ENCODE results near the gene PRDM16.

Gene PRDM16

GRCh38 chr1:3472906-3473305 is 403.9 kb downstream of the PRDM16 start:
- no peak for DNase-seq

- DNase-seq, result no peak
These were observed 404.4 kb downstream of the PRDM16 start for GRCh38 chr1:3473381-3473844.

- DNase-seq, result no peak
These were observed 405.0 kb downstream of the PRDM16 start for GRCh38 chr1:3474016-3474415.

- DNase-seq, result no peak
These were observed 405.4 kb downstream of the PRDM16 start for GRCh38 chr1:3474421-3474820.

- no peak for DNase-seq
These were observed 407.0 kb downstream of the PRDM16 start for GRCh38 chr1:3475839-3476573.

GRCh38 chr1:3476666-3477065 is 407.7 kb downstream of the PRDM16 start:
- DNase-seq, result no peak

- DNase-seq, result no peak
These were observed 408.4 kb downstream of the PRDM16 start for GRCh38 chr1:3477241-3477995.

GRCh38 chr1:3478187-3478586 is 409.2 kb downstream of the PRDM16 start:
- DNase-seq, result no peak

- no peak for DNase-seq
These were observed 410.7 kb downstream of the PRDM16 start for GRCh38 chr1:3479511-3480368.

- no peak for DNase-seq
These were observed 411.3 kb downstream of the PRDM16 start for GRCh38 chr1:3480369-3480719.

- DNase-seq, result no peak
These were observed 412.0 kb downstream of the PRDM16 start for GRCh38 chr1:3481046-3481445.

GRCh38 chr1:3481836-3482375 is 412.9 kb downstream of the PRDM16 start:
- no peak for DNase-seq

- DNase-seq, result no peak
These were observed 413.4 kb downstream of the PRDM16 start for GRCh38 chr1:3482378-3482849.

GRCh38 chr1:3483380-3483779 is 414.4 kb downstream of the PRDM16 start:
- no peak for DNase-seq

GRCh38 chr1:3483801-3484444 is 414.9 kb downstream of the PRDM16 start:
- DNase-seq, result peak in 1 of 2 experiments; percentile 61

- no peak for DNase-seq
These were observed 416.0 kb downstream of the PRDM16 start for GRCh38 chr1:3485016-3485415.
